Measurements from ENCODE around the gene SOX21.

- no peak for TF ChIP-seq CREB1 (CRISPR knock-in tag; IDR thresholded peaks at IDR 0.05; ENCODE audit: low read depth)
- no peak for TF ChIP-seq CTCF (conservative IDR thresholded peaks at IDR 0.05; ENCODE audit: low read depth in 2 of 2)
- TF ChIP-seq ETS1 (IDR thresholded peaks at IDR 0.05), result no peak
- no peak for TF ChIP-seq EZH2 (IDR thresholded peaks at IDR 0.05; ENCODE audit: low read depth, unreplicated experiment)
Observed at GRCh38 chr13:94703271-94703670, 9.1 kb downstream of the SOX21 start.

All from GM23338 (cell line).